OCI-LY7 (cell line): ENCODE measurements around the gene TMED8.
"Not testable (repeated sequence)": the region's sequence is repeated elsewhere in the genome, so short reads cannot be mapped to it uniquely, and the experiment has no call there.

Source experiments
- EZH2phosphoT487 ChIP-seq: fragments of 200-600 bp; sonication (generic); IDR thresholded peaks from 2 replicates; pipeline ENCODE4 v1.6.1; 2018; ENCODE audit warnings: low read depth, borderline replicate concordance, mild to moderate bottlenecking, mixed run types, antibody characterized with exemption, low read length, moderate library complexity, mixed read lengths
- TF ChIP-seq, protein P1 (sequence below): fragments of 200-600 bp; sonication (generic); conservative IDR thresholded peaks from 2 replicates; pipeline ENCODE4 v1.5.1; 2014; ENCODE audit warnings: mild to moderate bottlenecking, antibody characterized with exemption, low read length, moderate library complexity, mixed read lengths

- TF ChIP-seq, protein P1, sequence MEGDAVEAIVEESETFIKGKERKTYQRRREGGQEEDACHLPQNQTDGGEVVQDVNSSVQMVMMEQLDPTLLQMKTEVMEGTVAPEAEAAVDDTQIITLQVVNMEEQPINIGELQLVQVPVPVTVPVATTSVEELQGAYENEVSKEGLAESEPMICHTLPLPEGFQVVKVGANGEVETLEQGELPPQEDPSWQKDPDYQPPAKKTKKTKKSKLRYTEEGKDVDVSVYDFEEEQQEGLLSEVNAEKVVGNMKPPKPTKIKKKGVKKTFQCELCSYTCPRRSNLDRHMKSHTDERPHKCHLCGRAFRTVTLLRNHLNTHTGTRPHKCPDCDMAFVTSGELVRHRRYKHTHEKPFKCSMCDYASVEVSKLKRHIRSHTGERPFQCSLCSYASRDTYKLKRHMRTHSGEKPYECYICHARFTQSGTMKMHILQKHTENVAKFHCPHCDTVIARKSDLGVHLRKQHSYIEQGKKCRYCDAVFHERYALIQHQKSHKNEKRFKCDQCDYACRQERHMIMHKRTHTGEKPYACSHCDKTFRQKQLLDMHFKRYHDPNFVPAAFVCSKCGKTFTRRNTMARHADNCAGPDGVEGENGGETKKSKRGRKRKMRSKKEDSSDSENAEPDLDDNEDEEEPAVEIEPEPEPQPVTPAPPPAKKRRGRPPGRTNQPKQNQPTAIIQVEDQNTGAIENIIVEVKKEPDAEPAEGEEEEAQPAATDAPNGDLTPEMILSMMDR = not testable (repeated sequence)
- not testable (repeated sequence) for TF ChIP-seq EZH2phosphoT487
Measured at GRCh38 chr14:77416098-77416497, 39.2 kb upstream of the TMED8 start.
